HG03139 (cell line): Measurements from ENCODE around the gene MFAP1.
"Not testable (repeated sequence)": the region's sequence is repeated elsewhere in the genome, so short reads cannot be mapped to it uniquely, and the experiment has no call there.

Experiments
- ATAC-seq: cut with Tn5 transposase; IDR thresholded peaks from one replicate; pipeline ENCODE4 v1.9.1; 2021; ENCODE audit not compliant: unreplicated experiment

The MFAP1 gene

DNA sequence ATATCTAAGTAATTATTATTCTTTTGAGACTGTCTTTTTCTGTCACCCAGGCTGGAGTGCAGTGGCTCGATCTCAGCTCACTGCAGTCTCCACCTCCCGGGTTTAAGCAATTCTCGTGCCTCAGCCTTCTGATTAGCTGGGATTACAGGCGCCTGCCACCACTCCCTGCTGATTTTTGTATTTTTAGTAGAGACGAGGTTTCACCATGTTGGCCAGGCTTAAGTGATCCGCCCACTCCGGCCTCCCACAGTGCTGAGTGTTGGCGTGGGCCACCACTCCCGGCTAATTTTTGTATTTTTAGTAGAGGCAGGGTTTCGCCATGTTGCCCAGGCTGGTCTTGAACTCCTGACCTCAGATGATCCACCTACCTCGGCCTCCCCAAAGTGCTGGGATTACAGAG lies 815 bp upstream of the MFAP1 start:
- not testable (repeated sequence) for ATAC-seq

DNA sequence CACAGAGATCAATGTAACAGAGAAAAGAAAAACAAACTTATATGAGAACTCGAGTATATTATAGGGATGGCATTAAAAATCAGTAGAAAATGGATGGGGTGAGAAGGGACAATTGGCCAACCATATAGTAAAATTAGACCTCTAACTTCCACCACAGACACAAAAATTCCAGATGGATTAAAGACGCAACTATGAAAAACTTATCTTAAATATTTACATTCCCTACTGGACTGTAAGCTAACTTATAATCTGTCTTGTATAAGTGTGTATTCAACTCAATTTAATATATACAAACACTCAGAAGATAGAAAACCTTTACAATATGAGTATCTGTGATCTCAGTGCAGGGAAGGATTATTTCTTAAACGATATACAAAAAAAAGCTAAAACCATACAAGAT lies 3.0 kb downstream of the MFAP1 start:
- ATAC-seq = no peak

DNA sequence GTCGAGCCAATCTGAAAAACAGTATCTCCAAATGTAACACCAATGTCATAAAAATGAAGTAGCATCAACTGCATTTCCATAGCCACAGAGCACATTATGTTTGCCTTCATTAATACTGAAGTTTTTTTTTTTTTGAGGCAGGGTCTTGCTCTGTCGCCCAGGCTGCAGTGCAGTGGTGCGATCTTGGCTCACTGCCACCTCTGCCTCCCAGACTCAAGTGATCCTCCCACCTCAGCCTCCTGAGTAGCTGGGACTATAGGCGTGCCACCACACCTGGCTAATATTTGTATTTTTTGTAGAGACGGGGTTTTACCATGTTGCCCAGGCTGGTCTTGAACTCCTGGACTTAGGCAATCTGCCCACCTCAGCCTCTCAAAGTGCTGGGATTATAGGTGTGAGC lies 9.4 kb downstream of the MFAP1 start:
- ATAC-seq = not testable (repeated sequence)

DNA sequence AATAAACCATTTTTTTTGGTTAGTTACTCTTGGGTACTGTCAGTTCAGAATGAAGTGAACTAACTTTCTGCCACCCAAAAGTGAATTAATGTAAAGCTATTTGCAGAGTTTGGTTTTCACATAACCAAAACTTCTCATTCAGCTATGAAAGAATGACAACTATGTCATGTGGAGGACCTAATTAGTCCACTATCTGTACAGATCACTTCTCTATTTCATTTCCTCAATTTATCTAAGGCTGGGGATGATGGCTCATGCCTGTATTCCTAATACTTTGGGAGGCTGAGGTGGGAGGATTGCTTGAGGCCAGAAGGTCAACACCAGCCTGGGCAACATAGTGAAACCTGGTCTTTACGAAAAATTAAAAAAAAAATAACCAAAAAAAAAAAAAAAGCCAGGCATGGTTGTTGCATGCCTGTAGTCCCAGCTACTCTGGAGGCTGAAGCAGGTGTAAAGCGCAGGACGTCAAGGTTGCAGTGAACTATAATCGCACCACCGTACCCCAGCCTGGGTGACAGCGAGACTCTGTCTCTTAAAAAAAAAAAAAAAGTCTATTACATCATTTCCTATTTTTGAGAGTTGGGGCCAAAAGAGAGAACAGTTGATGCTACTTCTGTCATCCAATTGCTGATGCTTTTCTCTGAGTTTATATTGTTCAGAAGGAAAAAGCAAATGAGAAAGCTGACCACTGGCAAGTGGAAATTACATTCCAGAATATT lies 15.4 kb downstream of the MFAP1 start:
- ATAC-seq = no peak

DNA sequence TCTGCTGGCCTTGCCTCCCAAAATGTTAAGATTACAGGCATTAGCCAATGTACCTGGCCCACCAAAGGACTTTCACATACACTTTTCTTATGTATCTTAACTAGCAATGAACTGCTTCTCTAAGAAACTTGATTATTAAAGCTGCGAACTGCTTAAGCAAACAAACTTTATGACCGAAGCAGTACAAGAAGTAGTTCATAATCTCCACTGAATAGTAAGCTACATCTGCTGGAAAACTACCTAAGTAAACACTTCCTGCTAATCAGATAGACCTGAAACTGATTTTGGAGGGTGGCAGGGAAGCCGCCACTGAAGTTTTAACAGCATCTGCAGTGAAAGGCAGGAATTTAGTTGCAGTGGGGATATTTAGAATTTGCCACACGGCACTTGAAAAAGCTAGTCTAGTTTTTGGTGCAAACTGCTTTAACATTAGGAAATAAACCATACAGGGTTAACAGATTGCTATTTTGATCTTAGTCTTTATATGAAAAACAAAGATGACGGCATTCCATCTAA lies 16.0 kb downstream of the MFAP1 start:
- ATAC-seq = no peak

DNA sequence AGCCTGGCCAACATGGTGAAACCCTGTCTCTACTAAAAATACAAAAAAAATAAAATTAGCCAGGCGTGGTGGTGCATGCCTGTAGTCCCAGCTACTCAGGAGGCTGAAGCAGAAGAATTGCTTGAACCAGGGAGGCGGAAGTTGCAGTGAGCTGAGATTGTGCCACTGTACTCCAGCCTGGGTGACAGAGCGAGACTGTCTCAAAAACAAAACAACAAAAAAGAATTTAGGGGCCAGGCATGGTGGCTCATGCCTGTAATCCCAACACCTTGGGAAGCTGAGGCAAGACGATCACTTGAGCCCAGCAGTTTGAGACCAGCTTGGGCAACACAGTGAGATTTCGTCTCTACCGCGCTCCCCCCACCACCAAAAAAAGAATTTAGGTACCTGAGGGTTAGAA lies 21.8 kb downstream of the MFAP1 start:
- ATAC-seq = not testable (repeated sequence)

DNA sequence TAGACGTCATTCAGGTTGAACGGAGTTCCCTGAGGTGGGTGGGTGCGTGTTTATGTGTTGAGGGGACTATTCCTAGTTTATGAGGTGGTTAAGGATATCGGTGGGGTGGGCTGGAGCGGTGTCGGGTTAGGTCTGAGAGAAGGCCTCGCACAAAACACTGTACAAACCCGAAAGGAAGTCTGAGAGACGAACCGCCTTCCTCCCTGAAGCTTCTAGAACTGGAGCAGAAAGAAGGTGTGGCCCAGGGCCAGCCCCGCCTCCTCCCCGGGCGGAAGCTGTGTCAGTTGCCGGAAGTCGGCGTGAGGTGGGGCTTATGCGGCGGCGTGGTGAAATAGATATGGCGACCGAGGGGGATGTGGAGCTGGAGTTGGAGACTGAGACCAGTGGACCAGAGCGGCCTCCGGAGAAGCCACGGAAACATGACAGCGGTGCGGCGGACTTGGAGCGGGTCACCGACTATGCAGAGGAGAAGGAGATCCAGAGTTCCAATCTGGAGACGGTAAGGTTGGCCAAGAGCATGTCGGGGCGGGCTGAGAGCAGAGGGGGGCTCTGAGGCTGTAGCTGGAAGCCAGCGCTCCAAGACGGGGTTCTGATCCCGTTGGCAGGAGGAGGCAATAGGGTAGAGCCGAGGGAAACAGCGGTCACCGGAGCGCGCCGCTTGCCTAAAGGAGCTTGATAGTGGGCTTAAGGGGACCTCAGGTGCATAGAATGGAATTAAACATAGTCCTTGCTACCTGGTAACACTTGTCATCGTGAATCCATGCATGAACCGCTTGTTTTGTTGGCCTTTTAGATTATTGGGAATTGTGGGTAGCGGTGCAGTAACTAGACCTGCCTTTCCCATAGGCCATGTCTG lies 24.0 kb downstream of the MFAP1 start, which contains the start of gene HYPK:
HYPK (plus strand) TSS at position 314 of the 856 bp plus-strand sequence; CDS start at position 338, 24 bp downstream.
- peak; percentile 79 for ATAC-seq

DNA sequence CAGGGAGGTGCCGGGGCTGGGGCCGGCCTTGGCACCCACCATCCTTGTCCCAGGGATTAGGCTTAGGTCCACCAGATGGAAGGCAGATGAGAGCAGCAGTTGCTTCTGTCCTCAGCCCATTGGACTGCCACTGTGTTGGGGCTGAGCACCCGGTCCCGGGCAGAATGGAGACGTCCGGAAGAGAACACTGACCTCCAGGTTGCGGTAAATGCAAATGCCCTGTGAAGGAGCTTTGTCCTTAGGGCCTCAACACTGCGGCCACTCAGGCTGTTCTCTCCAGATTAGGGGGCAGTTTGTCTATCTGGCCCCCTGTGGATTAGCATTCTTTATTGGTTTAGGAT lies 24.6 kb downstream of the MFAP1 start, which contains the start of gene SERINC4:
SERINC4 (minus strand) TSS at position 276 of the 341 bp plus-strand sequence; CDS start at position 42, 234 bp downstream.
- no peak for ATAC-seq

DNA sequence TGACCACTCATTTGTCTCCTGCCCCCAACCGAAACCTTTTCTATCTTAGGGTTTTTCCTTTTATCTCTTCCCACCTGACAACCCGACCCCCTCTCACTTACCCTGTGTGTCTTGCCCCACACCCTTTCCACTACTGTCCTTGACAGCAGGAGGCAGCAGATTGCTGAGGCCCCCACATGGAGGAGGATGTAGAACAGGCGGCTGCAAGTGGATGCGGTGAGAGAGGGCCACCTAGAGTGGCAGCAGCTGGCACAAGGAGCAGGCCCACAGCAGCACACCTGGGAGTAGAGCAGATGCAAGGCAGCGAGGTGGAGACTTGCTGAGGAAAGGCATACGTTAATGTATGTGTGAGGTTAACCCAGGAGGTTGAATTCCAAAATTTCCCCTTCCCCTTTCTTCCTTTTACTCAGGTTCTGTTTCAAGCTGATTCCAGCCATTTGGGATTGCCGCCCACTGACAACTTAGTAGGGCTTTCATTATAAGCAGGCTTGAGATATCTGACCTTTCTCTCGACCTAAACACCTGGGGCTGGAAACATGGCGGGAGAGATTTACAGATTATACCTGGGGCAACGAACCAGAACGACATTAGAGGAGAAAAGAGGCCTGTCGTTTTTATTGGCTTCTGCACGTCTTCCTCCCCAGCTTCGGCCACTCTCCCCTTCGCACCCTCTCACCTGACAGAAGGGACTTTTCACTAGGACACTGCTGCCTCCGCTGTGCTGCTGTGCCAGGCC lies 25.1 kb downstream of the MFAP1 start:
- no peak for ATAC-seq

DNA sequence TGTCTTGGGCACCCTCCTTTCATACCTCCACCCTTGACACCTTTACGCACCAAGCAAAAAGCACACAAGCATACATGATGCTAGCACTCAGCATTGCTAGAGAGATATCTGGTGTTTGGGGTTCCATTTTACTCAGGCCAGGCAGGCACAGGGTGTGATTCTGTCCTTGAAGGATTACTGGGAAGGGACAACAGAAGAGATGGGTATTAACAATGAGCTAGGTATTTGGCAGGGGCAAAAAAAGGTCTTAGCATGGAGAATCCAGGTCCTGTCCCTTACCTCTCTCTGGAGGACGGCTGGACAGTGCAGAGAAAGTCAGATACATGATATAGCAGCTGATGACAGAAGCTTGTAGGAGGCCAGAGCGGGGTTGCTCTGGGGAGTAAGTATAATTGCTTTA lies 27.9 kb downstream of the MFAP1 start:
- no peak for ATAC-seq

DNA sequence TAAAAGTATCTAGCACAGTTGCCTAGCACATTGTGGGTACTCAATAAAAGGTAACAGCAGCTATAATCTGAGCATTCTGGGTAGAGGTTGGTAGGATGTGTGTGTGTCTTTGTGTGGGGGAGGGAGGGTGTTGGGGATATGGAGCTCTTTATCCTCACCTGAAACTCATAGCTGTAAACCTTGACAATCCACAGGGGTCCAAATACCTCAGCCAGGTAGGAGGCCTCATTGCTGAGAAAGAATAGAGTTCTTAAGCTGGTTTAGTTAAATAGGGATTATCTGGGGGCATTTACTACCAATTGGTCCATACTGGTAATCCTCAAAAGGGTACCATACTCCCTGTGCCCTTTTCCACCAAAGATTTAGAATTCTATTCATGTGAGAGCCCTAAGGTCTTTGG lies 28.5 kb downstream of the MFAP1 start:
- no peak for ATAC-seq

DNA sequence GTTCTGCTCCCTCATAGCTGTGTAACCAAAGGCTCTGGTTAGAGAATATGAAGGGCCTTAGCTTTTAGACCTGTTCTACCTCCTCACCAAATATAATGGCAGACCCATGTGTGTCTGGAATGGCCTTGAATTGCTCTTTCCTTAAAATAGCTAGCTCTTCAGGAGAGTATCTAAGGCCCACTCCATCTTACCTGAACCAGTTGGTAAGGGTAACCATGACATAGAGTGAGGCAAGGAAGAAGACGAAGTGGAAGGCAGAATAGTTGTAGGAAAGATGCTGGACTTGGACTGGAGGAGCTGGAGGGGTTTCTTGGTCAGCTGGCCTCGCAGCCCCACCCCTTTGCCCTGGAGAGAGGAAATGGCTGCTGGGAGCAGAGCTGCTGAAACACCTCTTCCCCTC lies 29.3 kb downstream of the MFAP1 start:
- ATAC-seq = no peak

DNA sequence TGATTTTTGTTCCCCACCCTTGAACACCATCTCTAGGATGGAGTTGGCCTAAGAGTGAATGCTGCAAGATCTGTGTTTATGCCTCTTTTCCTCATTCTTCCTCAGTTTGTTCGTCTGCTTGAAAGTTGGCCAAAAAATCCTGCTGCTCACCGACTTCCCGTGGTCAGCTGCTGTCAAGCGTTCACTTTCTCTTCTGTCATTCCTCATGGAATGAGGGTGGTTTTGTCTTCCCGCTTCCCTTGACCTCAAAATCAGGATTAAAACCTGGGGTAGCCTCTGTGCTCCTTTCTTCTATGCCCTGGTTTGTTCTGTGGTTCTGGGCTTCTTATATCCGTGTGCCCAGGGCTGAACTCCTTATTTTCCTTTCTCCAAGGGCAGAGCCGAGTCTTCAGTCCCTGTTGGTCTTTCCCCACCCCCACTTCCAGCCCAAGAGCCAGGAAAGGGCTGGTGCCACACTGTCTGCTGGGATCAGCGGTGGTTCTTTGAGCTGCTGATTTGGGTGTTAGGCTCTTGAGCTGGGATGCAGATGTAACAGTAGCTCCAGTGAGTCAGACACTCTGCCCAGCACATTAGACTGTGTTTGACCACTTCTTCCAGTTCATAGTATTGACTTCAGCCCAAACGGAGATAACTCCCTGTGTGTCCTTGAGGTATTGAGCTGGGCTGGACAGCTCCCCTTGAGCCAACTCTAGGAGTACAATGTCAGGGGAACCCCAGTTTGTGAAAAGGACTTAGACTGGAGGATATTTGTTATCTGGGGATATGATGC lies 30.0 kb downstream of the MFAP1 start:
- no peak for ATAC-seq

DNA sequence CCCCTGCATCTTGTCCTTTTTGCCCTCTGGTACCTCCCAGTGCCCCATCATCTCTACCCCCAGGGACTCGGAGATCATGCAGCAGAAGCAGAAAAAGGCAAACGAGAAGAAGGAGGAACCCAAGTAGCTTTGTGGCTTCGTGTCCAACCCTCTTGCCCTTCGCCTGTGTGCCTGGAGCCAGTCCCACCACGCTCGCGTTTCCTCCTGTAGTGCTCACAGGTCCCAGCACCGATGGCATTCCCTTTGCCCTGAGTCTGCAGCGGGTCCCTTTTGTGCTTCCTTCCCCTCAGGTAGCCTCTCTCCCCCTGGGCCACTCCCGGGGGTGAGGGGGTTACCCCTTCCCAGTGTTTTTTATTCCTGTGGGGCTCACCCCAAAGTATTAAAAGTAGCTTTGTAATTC lies 30.8 kb downstream of the MFAP1 start:
- no peak for ATAC-seq

DNA sequence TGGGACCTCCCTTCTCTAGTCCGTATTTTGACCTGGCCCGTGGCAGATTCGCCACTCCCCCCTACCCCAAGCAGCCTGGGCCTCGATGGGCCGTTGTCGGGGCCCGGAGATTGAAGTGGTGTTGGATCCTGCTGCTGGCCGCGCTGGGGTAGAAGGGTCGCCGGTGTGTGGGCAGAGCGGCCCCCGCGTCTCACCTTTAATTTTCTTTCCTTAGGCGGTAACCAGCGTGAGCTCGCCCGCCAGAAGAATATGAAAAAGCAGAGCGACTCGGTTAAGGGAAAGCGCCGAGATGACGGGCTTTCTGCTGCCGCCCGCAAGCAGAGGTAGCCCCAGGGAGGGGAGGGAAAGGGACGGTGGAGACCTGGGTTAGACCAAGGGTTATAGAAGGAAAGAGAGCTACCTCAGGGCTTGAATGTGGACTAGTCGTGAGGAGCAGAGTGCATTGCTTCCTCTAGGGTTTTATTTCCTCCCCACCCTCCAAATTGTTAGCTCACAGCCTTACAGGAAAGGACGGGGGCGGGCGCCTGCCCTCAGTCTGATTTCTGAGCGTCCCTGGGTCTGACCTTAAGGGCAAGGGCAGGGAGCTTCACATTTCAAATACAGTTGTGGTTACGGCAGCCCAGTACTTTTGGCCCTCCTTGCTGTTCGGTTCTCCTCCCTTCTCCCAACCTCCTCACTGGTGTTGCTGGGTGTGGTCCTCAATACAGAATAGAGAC lies 31.6 kb downstream of the MFAP1 start:
- no peak for ATAC-seq

DNA sequence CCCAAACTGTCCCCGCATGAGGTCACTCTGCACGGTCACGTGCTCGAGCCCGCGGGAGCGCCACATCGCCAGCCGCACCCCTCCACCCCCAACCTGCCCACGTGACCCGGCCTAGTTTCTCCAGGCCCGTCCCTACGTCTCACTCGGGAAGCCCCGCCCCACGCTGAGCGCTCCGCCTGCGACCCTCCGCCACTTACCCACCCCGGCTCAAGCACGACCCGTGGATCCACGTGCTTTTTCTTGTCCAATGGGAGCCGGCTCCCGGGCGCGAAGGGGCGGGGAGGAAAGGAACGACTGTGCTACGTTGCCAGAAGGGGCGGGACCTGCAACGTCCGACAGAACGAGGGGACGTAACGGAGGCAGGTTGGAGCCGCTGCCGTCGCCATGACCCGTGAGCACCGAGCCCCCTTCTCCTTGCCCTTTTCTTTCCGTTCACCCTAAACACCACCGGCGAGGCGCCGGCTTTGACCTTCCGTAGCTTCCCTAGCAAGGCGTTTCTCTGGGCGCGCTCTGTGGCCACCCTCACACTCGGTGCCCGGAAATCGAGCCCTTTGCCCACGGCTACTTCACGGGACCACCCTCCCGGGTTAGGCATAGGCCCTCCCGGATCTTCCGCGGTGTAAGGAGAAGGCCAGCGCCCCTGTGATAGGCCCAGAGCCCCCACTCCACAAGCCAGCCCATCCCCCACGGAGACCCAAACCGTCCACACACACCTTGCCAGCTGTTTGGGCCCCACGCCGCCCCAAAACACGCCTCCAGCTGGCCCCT lies 32.3 kb downstream of the MFAP1 start, which contains the start of gene SERF2:
SERF2 (plus strand) TSS at position 328 of the 768 bp plus-strand sequence; CDS start at position 385, 57 bp downstream.
- ATAC-seq = peak; percentile 81

DNA sequence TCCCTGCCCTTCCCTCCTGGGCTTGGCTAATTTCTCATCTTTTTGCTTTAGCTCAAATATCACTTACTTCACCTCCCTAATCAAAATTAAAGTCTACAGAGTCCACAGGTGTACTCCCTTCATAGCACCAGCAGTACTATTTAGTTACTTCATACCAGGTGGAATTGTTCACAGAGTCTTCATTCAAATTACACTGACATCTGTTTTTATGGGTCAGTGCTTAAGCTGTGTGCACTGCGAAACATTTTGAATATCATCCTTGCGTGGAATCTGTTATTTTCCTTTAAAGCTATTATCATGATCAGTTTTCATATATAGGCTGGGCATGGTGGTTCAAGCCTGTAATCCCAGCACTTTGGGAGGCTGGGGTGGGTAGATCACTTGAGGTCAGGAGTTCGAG lies 35.1 kb downstream of the MFAP1 start:
- ATAC-seq = no peak

DNA sequence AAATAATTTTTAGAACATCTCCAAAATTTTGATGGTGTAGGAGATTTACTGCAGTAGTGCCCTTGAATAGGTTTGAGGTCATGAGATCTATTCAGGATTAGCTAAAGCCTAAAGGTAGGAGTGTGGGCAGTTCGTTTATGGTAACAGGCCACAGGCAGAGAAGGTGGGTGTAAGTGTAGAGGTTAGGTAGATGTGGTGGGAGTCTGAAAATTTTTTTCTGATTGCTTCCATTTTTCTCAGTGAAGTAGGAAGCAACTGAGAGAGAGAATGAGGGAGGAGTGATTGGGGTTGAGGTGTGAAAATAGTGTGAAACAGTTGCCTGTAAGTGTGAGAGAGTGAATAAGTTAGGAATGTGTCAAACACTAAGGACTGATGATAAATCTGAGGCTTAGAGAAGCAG lies 45.5 kb downstream of the MFAP1 start:
- no peak for ATAC-seq
